Measurements from ENCODE around the gene SMIM32.

DNA sequence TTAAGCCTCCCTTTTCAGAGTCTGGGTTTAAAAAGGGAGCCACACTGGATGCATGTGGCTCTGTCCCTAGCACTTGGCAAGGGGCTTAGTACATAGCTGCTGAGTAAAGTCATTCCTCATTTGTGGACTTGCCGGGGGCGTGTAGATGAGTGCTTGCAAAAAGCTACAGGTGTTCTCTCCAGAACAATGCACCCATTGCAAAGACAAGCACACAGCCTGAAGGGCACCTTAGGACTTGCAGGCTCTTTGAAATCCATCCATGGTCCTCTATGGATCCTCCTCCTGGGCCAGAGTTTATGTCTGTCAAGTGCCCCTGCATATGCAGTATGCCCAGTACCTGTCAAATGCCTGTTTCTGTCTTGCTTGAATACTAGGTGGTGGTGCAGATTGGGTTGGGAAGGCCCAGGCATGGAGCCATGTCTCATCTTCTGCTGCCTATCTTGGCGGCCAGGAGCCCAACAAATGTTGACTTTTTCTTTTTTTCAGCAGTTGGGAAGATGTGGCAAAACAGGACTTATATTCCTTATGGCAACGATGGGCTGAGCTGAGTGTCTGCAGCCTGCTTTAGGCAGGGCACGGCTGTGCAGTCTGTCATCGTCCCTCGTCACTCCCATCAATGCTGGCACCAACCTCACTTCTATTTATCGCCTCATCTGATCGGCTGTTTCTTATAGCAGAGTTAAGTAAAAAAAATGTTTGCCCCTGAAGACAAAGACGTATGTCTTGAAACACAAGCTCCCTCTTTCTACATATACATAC, 18.5 kb upstream of the SMIM32 start:
- TF ChIP-seq, protein P1, sequence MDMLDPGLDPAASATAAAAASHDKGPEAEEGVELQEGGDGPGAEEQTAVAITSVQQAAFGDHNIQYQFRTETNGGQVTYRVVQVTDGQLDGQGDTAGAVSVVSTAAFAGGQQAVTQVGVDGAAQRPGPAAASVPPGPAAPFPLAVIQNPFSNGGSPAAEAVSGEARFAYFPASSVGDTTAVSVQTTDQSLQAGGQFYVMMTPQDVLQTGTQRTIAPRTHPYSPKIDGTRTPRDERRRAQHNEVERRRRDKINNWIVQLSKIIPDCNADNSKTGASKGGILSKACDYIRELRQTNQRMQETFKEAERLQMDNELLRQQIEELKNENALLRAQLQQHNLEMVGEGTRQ (IDR thresholded peaks at IDR 0.05; ENCODE audit: low read depth, low read length): no peak
- TF ChIP-seq, protein P1 (CRISPR knock-in tag; IDR thresholded peaks at IDR 0.05; ENCODE audit: borderline replicate concordance): no peak
- TF ChIP-seq XRCC5 (optimal IDR thresholded peaks at IDR 0.05; ENCODE audit: low read length) (no peak), HMG20B (CRISPR knock-in tag; conservative IDR thresholded peaks at IDR 0.05) (no peak), RAD21 (CRISPR knock-in tag; IDR thresholded peaks at IDR 0.05) (no peak), ZNF614 (CRISPR knock-in tag; IDR thresholded peaks at IDR 0.05; ENCODE audit: borderline replicate concordance) (no peak), KDM3A (CRISPR knock-in tag; IDR thresholded peaks at IDR 0.05; ENCODE audit: low read depth) (no peak)
